Epithelial cell of proximal tubule (primary cell): Measurements from ENCODE around the gene NUTM2G. TPM values are rescaled to one million over a fixed set of nuclear protein-coding genes. Genes with fewer than 3 reads are reported as not detected.
A peak's percentile ranks its signal among the peaks of the same experiment; 100 is the strongest.
"Not testable (repeated sequence)": the region's sequence is repeated elsewhere in the genome, so short reads cannot be mapped to it uniquely, and the experiment has no call there.

Source experiments
- DNase-seq: peaks from one replicate; pipeline ENCODE4 v3.0.0-alpha.2; 2011; ENCODE audit warnings: low read depth
- H3K4me3 ChIP-seq: 2 replicates; pipeline ENCODE4 v1.5.1; 2011; ENCODE audit warnings: low read depth, mild to moderate bottlenecking, low read length
- total RNA-seq: library from RNA; depleted of rRNA; stranded (reverse); fragments of >200 nt; gene quantifications from 2 replicates; pipeline ENCODE4 v1.2.3, GENCODE V29; 2015
- TF ChIP-seq, protein P1 (sequence below): conservative IDR thresholded peaks from 2 replicates; pipeline ENCODE4 v1.5.1; 2012; ENCODE audit warnings: low read depth, mild to moderate bottlenecking, low read length

NUTM2G gene, protein sequence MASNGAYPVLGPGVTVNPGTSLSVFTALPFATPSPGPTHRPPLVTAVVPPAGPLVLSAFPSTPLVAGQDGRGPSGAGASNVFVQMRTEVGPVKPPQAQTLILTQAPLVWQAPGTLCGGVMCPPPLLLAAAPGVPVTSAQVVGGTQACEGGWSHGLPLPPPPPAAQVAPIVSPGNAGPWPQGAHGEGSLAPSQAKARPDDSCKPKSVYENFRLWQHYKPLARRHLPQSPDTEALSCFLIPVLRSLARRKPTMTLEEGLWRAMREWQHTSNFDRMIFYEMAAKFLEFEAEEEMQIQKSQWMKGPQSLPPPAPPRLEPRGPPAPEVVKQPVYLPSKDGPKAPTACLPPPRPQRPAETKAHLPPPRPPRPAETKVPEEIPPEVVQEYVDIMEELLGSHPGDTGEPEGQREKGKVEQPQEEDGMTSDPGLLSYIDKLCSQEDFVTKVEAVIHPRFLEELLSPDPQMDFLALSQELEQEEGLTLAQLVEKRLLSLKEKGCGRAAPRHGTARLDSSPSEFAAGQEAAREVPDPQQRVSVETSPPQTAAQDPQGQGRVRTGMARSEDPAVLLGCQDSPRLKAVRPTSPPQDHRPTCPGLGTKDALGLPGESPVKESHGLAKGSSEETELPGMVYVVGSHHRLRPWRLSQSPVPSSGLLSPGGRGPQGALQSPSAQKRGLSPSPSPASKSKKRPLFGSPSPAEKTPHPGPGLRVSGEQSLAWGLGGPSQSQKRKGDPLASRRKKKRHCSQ
- total RNA-seq: not detected in 2 replicates

GRCh38 chr9:96928543-96928942 lies at the start of gene NUTM2G:
Gene NUTM2G, plus strand, starts transcription at chr9:96928843. Its CDS starts 182 bp downstream, at chr9:96929025.
- not testable (repeated sequence) for H3K4me3 ChIP-seq, DNase-seq

- TF ChIP-seq, protein P1, sequence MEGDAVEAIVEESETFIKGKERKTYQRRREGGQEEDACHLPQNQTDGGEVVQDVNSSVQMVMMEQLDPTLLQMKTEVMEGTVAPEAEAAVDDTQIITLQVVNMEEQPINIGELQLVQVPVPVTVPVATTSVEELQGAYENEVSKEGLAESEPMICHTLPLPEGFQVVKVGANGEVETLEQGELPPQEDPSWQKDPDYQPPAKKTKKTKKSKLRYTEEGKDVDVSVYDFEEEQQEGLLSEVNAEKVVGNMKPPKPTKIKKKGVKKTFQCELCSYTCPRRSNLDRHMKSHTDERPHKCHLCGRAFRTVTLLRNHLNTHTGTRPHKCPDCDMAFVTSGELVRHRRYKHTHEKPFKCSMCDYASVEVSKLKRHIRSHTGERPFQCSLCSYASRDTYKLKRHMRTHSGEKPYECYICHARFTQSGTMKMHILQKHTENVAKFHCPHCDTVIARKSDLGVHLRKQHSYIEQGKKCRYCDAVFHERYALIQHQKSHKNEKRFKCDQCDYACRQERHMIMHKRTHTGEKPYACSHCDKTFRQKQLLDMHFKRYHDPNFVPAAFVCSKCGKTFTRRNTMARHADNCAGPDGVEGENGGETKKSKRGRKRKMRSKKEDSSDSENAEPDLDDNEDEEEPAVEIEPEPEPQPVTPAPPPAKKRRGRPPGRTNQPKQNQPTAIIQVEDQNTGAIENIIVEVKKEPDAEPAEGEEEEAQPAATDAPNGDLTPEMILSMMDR: no peak
- no peak for DNase-seq
- H3K4me3 ChIP-seq: no peak overlapping the region
These were observed 44.7 kb upstream of the NUTM2G start for GRCh38 chr9:96883922-96884321.

- DNase-seq: peak; percentile 93
- no peak overlapping the region for H3K4me3 ChIP-seq
- TF ChIP-seq, protein P1: no peak
These were observed 44.2 kb upstream of the NUTM2G start for GRCh38 chr9:96884443-96884842.

GRCh38 chr9:96885424-96885823 lies 43.2 kb upstream of the NUTM2G start:
- TF ChIP-seq, protein P1: no peak
- H3K4me3 ChIP-seq: no peak overlapping the region
- no peak for DNase-seq

- no peak for DNase-seq
- TF ChIP-seq, protein P1: no peak
- no peak overlapping the region for H3K4me3 ChIP-seq
These were observed 40.1 kb upstream of the NUTM2G start for GRCh38 chr9:96888591-96888990.

GRCh38 chr9:96892131-96892530 lies 36.5 kb upstream of the NUTM2G start:
- DNase-seq: no peak
- H3K4me3 ChIP-seq: no peak overlapping the region
- TF ChIP-seq, protein P1: no peak

- DNase-seq, H3K4me3 ChIP-seq: not testable (repeated sequence)
These were observed 28.6 kb upstream of the NUTM2G start for GRCh38 chr9:96900010-96900409.

- not testable (repeated sequence) for DNase-seq, H3K4me3 ChIP-seq
These were observed 23.5 kb upstream of the NUTM2G start for GRCh38 chr9:96904947-96905722.

DNA sequence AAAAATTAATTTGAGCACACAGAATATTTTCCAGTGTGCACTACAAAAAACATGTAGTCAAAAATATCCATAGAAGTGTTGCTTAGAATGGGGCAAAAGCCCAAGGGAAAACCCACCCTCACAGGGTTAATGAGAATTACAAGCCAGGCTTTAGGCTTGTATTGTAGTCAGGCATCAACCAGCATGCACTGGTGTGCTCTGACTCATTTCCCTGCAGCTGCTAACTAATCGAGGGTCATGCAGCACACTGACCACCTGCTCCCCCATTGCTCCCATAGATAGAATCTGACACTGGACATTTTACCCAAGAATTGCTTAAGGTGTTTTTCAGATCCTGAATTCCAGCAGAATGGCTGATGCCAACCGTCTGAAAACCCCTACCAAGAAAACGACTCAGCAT lies 20.2 kb upstream of the NUTM2G start:
- DNase-seq, H3K4me3 ChIP-seq: not testable (repeated sequence)

DNA sequence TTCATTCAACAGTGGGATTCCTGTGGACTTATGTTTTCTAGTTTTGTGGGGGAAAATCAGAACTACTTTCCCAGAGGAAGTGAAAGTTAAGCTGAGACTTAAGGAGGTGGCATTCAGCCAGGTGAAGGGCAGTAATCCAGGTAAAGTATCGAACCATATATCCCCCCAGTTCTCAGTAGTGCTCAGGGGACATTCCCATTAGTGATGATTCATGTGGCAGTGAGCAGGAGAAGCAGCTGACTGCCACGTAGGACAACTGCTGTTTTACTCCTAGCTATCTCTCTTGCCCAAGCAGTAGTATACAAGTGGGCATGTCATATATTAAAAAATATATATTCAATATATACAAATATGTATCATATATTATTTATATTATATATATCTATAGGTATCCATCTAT lies 13.1 kb upstream of the NUTM2G start:
- not testable (repeated sequence) for DNase-seq

DNA sequence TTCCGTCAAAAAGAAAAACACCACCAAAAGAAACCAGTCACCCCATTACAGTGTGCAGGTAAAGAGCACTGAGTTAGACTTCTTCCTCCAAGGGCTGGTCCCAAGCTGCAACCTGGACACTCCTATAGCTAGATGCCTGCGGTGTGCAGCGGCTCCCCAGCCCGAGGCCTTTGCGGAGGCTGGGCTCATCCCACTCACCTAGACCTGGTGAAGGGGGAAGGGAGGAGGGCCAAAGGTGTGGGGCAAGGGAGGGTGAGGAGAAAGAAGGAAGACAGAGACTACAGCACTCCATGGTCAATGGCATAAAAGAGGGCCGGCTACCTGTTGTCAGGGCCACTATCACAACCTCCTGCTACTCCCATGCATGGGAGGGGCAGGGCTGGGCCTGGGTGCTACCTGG lies 12.1 kb upstream of the NUTM2G start:
- DNase-seq, H3K4me3 ChIP-seq: not testable (repeated sequence)

More for the DNA sequence above, 13.1 kb upstream of the NUTM2G start:
- H3K4me3 ChIP-seq: not testable (repeated sequence)

DNA sequence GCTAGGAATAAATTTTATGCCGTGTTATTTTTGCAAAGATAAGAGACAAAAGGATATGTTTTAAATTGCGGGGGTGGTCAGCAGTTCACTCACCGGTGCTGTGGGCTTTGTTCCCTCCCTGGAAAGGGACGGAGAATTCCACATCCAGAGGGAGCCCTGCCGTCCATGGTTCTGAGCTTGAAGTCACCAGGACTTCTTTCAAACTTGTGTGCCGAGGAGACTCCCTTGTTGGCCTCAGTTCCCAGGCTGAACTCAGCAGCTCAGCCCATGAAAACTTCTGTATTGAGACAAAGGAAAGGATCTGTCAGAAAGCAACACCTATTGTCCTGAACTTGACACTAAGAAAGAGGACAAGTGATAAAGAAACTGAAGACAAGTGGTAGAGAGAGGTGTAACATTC lies 10.1 kb upstream of the NUTM2G start:
- not testable (repeated sequence) for DNase-seq, H3K4me3 ChIP-seq
